Measurements from ENCODE around the gene TMEM196. TPM values are rescaled to one million over a fixed set of nuclear protein-coding genes. Genes with fewer than 3 reads are reported as not detected.

TMEM196 gene
- polyA plus RNA-seq (ENCODE audit: insufficient read length) = not detected
- long read RNA-seq, donor 1 = 0 reads
- long read RNA-seq, donor 2 = 0 reads
- long read RNA-seq, donor 3 = 0 reads
- long read RNA-seq, donor 4 = 0 reads
- long read RNA-seq, donor 5 = 0 reads
- long read RNA-seq, donor 6 = 0 reads
- long read RNA-seq, donor 7 = 0 reads
- long read RNA-seq, donor 8 = 0 reads

GRCh38 chr7:19772841-19773760 lies at the start of gene TMEM196:
Gene TMEM196, minus strand, starts transcription at chr7:19773617. Its CDS starts 921 bp downstream, at chr7:19772696.
- DNase-seq = peak; percentile 47

- no peak for DNase-seq
Measured at GRCh38 chr7:19816128-19816527, 42.7 kb upstream of the TMEM196 start.

GRCh38 chr7:19815546-19815945 lies 42.1 kb upstream of the TMEM196 start:
- no peak for DNase-seq

- no peak for DNase-seq
Measured at GRCh38 chr7:19814776-19815175, 41.4 kb upstream of the TMEM196 start.

GRCh38 chr7:19811386-19811785 lies 38.0 kb upstream of the TMEM196 start:
- DNase-seq = no peak

GRCh38 chr7:19798986-19799385 lies 25.6 kb upstream of the TMEM196 start:
- DNase-seq = no peak

- no peak for DNase-seq
Measured at GRCh38 chr7:19783541-19783940, 10.1 kb upstream of the TMEM196 start.

GRCh38 chr7:19776981-19777380 lies 3.6 kb upstream of the TMEM196 start:
- DNase-seq = no peak

GRCh38 chr7:19775578-19775977 lies 2.2 kb upstream of the TMEM196 start:
- no peak for DNase-seq

GRCh38 chr7:19772306-19772705 lies 1.1 kb downstream of the TMEM196 start:
- DNase-seq = no peak

- DNase-seq = no peak
Measured at GRCh38 chr7:19762631-19763030, 10.8 kb downstream of the TMEM196 start.

- peak; percentile 29 for DNase-seq
Measured at GRCh38 chr7:19754521-19755116, 18.8 kb downstream of the TMEM196 start.

- no peak for DNase-seq
Measured at GRCh38 chr7:19752020-19752419, 21.4 kb downstream of the TMEM196 start.

GRCh38 chr7:19749658-19750057 lies 23.8 kb downstream of the TMEM196 start:
- no peak for DNase-seq

- DNase-seq = peak; percentile 14
Measured at GRCh38 chr7:19747740-19748339, 25.6 kb downstream of the TMEM196 start.

- DNase-seq = no peak
Measured at GRCh38 chr7:19744075-19744474, 29.3 kb downstream of the TMEM196 start.

- DNase-seq = no peak
Measured at GRCh38 chr7:19728716-19729115, 44.7 kb downstream of the TMEM196 start.

GRCh38 chr7:19725770-19726169 lies 47.6 kb downstream of the TMEM196 start:
- DNase-seq = no peak

- DNase-seq = no peak
Measured at GRCh38 chr7:19715499-19715898, 57.9 kb downstream of the TMEM196 start.

- peak; percentile 39 for DNase-seq
Measured at GRCh38 chr7:19713676-19714075, 59.7 kb downstream of the TMEM196 start.

GRCh38 chr7:19709249-19709578 lies 64.2 kb downstream of the TMEM196 start:
- DNase-seq = no peak

GRCh38 chr7:19708397-19709248 lies 64.8 kb downstream of the TMEM196 start, which contains the start of gene POLR1F:
Gene POLR1F, minus strand, starts transcription at chr7:19709037. Its CDS starts 21 bp downstream, at chr7:19709016.
- DNase-seq = peak; percentile 98

Data from left kidney (tissue), 8 donors.